H1 (cell line): ENCODE results near the gene PRRX1. TPM values are rescaled to one million over a fixed set of nuclear protein-coding genes. Genes with fewer than 3 reads are reported as not detected.

Experiments used
- CTCF ChIA-PET: fragments of 300-600 bp; sonication (Branson Sonifier 250); formaldehyde crosslinking; loops from one replicate; lab custom pipeline; 2021; ENCODE audit not compliant: partially characterized antibody; lab: Charles Lee
- POLR2A ChIA-PET: fragments of 300-600 bp; sonication (Branson Sonifier 250); formaldehyde crosslinking; loops from one replicate; lab custom pipeline; 2021; ENCODE audit warnings: inconsistent platforms; ENCODE audit not compliant: partially characterized antibody; lab: Charles Lee
- DNase-seq, 2 experiments: peaks; one replicate each; pipeline versions ENCODE4 v3.0.0 to v3.0.0-alpha.2; 2010 to 2022; ENCODE audit warnings: low spot score in 2 of 2, low read depth in 1 of 2, mixed read lengths in 1 of 2
- FAIRE-seq: peaks from 2 replicates; lab custom pipeline; 2011; peaks lifted over from hg19 to GRCh38; lab: Jason Lieb, UNC
- H2AFZ ChIP-seq: 2 replicates; pipeline ENCODE4 v1.8.1; 2012; ENCODE audit warnings: low read length, inconsistent platforms
- H2AK5ac ChIP-seq: 2 replicates; pipeline ENCODE4 v1.6.1; 2013; ENCODE audit warnings: low read depth, low read length
- H2BK120ac ChIP-seq: replicated peaks from 2 replicates; pipeline ENCODE3; 2013; ENCODE audit warnings: low read depth, low read length, inconsistent platforms
- H2BK12ac ChIP-seq: 2 replicates; pipeline ENCODE4 v1.6.1; 2013; ENCODE audit warnings: low read depth, low read length
- H2BK15ac ChIP-seq: 2 replicates; pipeline ENCODE4 v1.6.1; 2013; ENCODE audit warnings: low read length
- H2BK20ac ChIP-seq: 2 replicates; pipeline ENCODE4 v1.6.1; 2013; ENCODE audit warnings: low read length
- H2BK5ac ChIP-seq: 2 replicates; pipeline ENCODE4 v1.6.1; 2013; ENCODE audit warnings: low read depth, low read length
- H3K14ac ChIP-seq: 2 replicates; pipeline ENCODE4 v1.6.1; 2013; ENCODE audit warnings: inconsistent platforms; ENCODE audit not compliant: insufficient read length
- H3K18ac ChIP-seq: 2 replicates; pipeline ENCODE4 v1.6.1; 2013; ENCODE audit warnings: low read length; ENCODE audit errors: extremely low read depth
- H3K23ac ChIP-seq: 2 replicates; pipeline ENCODE4 v1.6.1; 2013; ENCODE audit warnings: inconsistent platforms; ENCODE audit not compliant: insufficient read length
- H3K23me2 ChIP-seq: 2 replicates; pipeline ENCODE4 v1.6.1; 2013; ENCODE audit warnings: low read depth, low read length
- H3K27ac ChIP-seq: 2 replicates; pipeline ENCODE4 v1.6.1; 2011; ENCODE audit warnings: low read depth, low read length, inconsistent platforms
- H3K27me3 ChIP-seq, 4 experiments: replicated peaks in 1 of 4; 1 replicate in 1 of 4; 2 replicates in 3 of 4; pipeline versions ENCODE4 v1.6.1 to v1.8.1; 2011 to 2013; ENCODE audit warnings: low read length in 3 of 4, mild to moderate bottlenecking in 3 of 4, inconsistent platforms in 2 of 4, mixed read lengths in 2 of 4, moderate library complexity in 1 of 4; ENCODE audit not compliant: control insufficient read depth in 3 of 4, insufficient read depth in 3 of 4; ENCODE audit errors: extremely low read depth in 1 of 4
- H3K36me3 ChIP-seq, 4 experiments: 2 replicates each; pipeline versions ENCODE4 v1.6.1 to v1.8.1; 2011 to 2013; ENCODE audit warnings: mild to moderate bottlenecking in 4 of 4, low read length in 3 of 4, moderate library complexity in 2 of 4, control low read depth in 1 of 4, inconsistent platforms in 1 of 4; ENCODE audit not compliant: insufficient read depth in 4 of 4, control insufficient read depth in 2 of 4
- H3K4ac ChIP-seq: replicated peaks from 2 replicates; pipeline ENCODE3; 2013; ENCODE audit warnings: low read length, low read depth, mixed read lengths, inconsistent platforms; ENCODE audit not compliant: insufficient read length
- H3K4me1 ChIP-seq, 4 experiments: replicated peaks in 1 of 4; 1 replicate in 1 of 4; 2 replicates in 3 of 4; pipeline versions ENCODE4 v1.6.1 to v1.8.1; 2011 to 2013; ENCODE audit warnings: low read length in 3 of 4, inconsistent platforms in 2 of 4, mixed read lengths in 1 of 4; ENCODE audit not compliant: insufficient read depth in 4 of 4, control insufficient read depth in 3 of 4
- H3K4me2 ChIP-seq, 2 experiments: 2 replicates each; pipeline versions ENCODE4 v1.6.1 to v1.8.1; 2011 to 2013; ENCODE audit warnings: low read depth in 2 of 2, low read length in 2 of 2, control low read depth in 1 of 2, inconsistent platforms in 1 of 2, mild to moderate bottlenecking in 1 of 2; ENCODE audit not compliant: insufficient read depth in 1 of 2
- H3K4me3 ChIP-seq, 4 experiments: fragments of 200-600, 300-600 bp in 1 of 4; sonication (generic), shearing (Covaris generic), sonication (Bioruptor Twin) in 1 of 4; 2 replicates each; pipeline versions ENCODE4 v1.5.1 to v1.8.1; 2011 to 2016; ENCODE audit warnings: low read length in 4 of 4, low read depth in 3 of 4, control low read depth in 2 of 4, inconsistent platforms in 2 of 4, mild to moderate bottlenecking in 2 of 4, mixed read lengths in 1 of 4, moderate library complexity in 1 of 4; ENCODE audit not compliant: insufficient read depth in 2 of 4; ENCODE audit errors: extremely low read depth in 1 of 4
- H3K56ac ChIP-seq: replicated peaks from 2 replicates; pipeline ENCODE3; 2013; ENCODE audit warnings: low read depth, mild to moderate bottlenecking, mixed read lengths, low read length, inconsistent platforms; ENCODE audit not compliant: insufficient read length
- H3K79me1 ChIP-seq: 2 replicates; pipeline ENCODE4 v1.6.1; 2013; ENCODE audit warnings: low read depth, low read length, control low read depth
- H3K79me2 ChIP-seq, 2 experiments: 2 replicates each; pipeline versions ENCODE4 v1.6.1 to v1.8.1; 2012 to 2013; ENCODE audit warnings: low read length in 2 of 2, mild to moderate bottlenecking in 2 of 2, inconsistent platforms in 1 of 2; ENCODE audit not compliant: insufficient read depth in 2 of 2, control insufficient read depth in 1 of 2
- H3K9ac ChIP-seq, 4 experiments: replicated peaks in 1 of 4; 1 replicate in 1 of 4; 2 replicates in 3 of 4; pipeline versions ENCODE4 v1.6.1 to v1.8.1; 2011 to 2013; ENCODE audit warnings: low read depth in 3 of 4, low read length in 3 of 4, control low read depth in 2 of 4, mild to moderate bottlenecking in 2 of 4, moderate library complexity in 2 of 4, inconsistent platforms in 1 of 4; ENCODE audit errors: extremely low read depth in 1 of 4
- H3K9me3 ChIP-seq, 2 experiments: 2 replicates each; pipeline versions ENCODE4 v1.6.1 to v1.8.1; 2012 to 2013; ENCODE audit warnings: mild to moderate bottlenecking in 2 of 2, moderate library complexity in 2 of 2, control low read depth in 1 of 2, inconsistent platforms in 1 of 2, low read depth in 1 of 2, low read length in 1 of 2, mixed read lengths in 1 of 2; ENCODE audit not compliant: insufficient read depth in 2 of 2
- H4K20me1 ChIP-seq, 2 experiments: replicated peaks in 1 of 2; 2 replicates each; pipeline versions ENCODE3 to v1.8.1; 2011 to 2013; ENCODE audit warnings: inconsistent platforms in 2 of 2, low read length in 2 of 2, mild to moderate bottlenecking in 1 of 2; ENCODE audit not compliant: insufficient read depth in 2 of 2, control insufficient read depth in 1 of 2
- H4K5ac ChIP-seq: 2 replicates; pipeline ENCODE4 v1.6.1; 2013; ENCODE audit warnings: low read length, low read depth, mixed read lengths, inconsistent platforms; ENCODE audit not compliant: insufficient read length
- H4K8ac ChIP-seq: 2 replicates; pipeline ENCODE4 v1.8.0; 2013; ENCODE audit warnings: mild to moderate bottlenecking, moderate library complexity, low read length, inconsistent platforms; ENCODE audit not compliant: insufficient read depth; ENCODE audit errors: extremely low read depth
- H4K91ac ChIP-seq: replicated peaks from 2 replicates; pipeline ENCODE3; 2013; ENCODE audit warnings: low read length, mixed read lengths, inconsistent platforms; ENCODE audit not compliant: insufficient read length
- CBX5 ChIP-seq: fragments of 300-800, 300-1000 bp; sonication (generic); IDR thresholded peaks from 2 replicates; pipeline ENCODE4 v1.7.1; 2016; ENCODE audit warnings: antibody characterized with exemption, low read length, low read depth
- CHD1 ChIP-seq: IDR thresholded peaks from 2 replicates; pipeline ENCODE4 v1.6.1; 2012; ENCODE audit warnings: low read depth, low read length, improper control_type of control experiment
- CTBP2 ChIP-seq: IDR thresholded peaks from 2 replicates; pipeline ENCODE4 v1.7.0; 2011; ENCODE audit warnings: borderline replicate concordance, mild to moderate bottlenecking, moderate library complexity, mixed read lengths, low read length; ENCODE audit not compliant: insufficient read depth, insufficient read length
- JUND ChIP-seq: IDR thresholded peaks from 2 replicates; pipeline ENCODE4 v1.6.1; 2011; ENCODE audit warnings: mild to moderate bottlenecking, improper control_type of control experiment, low read length
- NANOG ChIP-seq: IDR thresholded peaks from 2 replicates; pipeline ENCODE4 v1.6.1; 2011; ENCODE audit warnings: low read length, low read depth, mild to moderate bottlenecking, inconsistent platforms; ENCODE audit not compliant: insufficient read depth, poor library complexity, severe bottlenecking
- POLR2A ChIP-seq, 2 experiments: IDR thresholded peaks; 1 replicate in 1 of 2; 2 replicates in 1 of 2; pipeline ENCODE4 v1.6.1; 2011; ENCODE audit warnings: low read depth in 2 of 2, low read length in 2 of 2, mild to moderate bottlenecking in 2 of 2; ENCODE audit errors: control extremely low read depth in 1 of 2
- RFX5 ChIP-seq: IDR thresholded peaks from 2 replicates; pipeline ENCODE4 v1.6.1; 2011; ENCODE audit warnings: low read depth, low read length, improper control_type of control experiment, borderline replicate concordance
- RXRA ChIP-seq: IDR thresholded peaks from 2 replicates; pipeline ENCODE4 v1.6.1; 2011; ENCODE audit warnings: low read depth, mild to moderate bottlenecking, low read length, moderate library complexity; ENCODE audit not compliant: insufficient read depth
- SP4 ChIP-seq: IDR thresholded peaks from 2 replicates; pipeline ENCODE4 v1.6.1; 2012; ENCODE audit warnings: low read length, inconsistent platforms
- TCF12 ChIP-seq: IDR thresholded peaks from 2 replicates; pipeline ENCODE4 v1.6.1; 2011; ENCODE audit warnings: low read depth, mild to moderate bottlenecking, low read length
- TEAD4 ChIP-seq: IDR thresholded peaks from 2 replicates; pipeline ENCODE4 v1.6.1; 2012; ENCODE audit warnings: low read depth, low read length, inconsistent platforms, mixed read lengths
- WGBS, 2 experiments: shearing (Covaris generic) in 1 of 2; methylation state at CpG; one replicate each; pipeline versions ENCODE4 v1.1.6 to v1.1.7; 2013 to 2015; ENCODE audit warnings: low lambda C conversion rate in 2 of 2, mixed read lengths in 2 of 2, inconsistent platforms in 1 of 2, low coverage in 1 of 2, missing lambda C conversion rate in 1 of 2; ENCODE audit not compliant: insufficient replicate concordance in 2 of 2, insufficient coverage in 1 of 2, insufficient read length in 1 of 2; ENCODE audit errors: extremely low coverage in 1 of 2, missing lambda C conversion rate in 1 of 2; 5-methylcytosine and 5-hydroxymethylcytosine counted together
- polyA plus RNA-seq, 7 experiments: library from polyadenylated mRNA; depleted of rRNA in 3 of 7; stranded (reverse) in 5 of 7; unstranded in 2 of 7; fragments of >200 nt in 5 of 7; fragments of 200-250 nt in 2 of 7; gene quantifications; 1 replicate in 5 of 7; 2 replicates in 1 of 7; 4 replicates in 1 of 7; pipeline versions ENCODE4 v1.2.1 to v1.2.3, GENCODE V29; 2011 to 2013; ENCODE audit warnings: missing spikeins in 2 of 7, mixed read lengths in 2 of 7
- total RNA-seq: library from RNA; stranded (reverse); fragmentation: NEBNext Ultra II Directional; extraction: Animal tissue kit (Norgen Biotek cat#: 25700); gene quantifications from 2 replicates; pipeline ENCODE4 v1.2.1, GENCODE V29; 2021
- TF ChIP-seq, protein P1 (sequence below): IDR thresholded peaks from 2 replicates; pipeline ENCODE4 v1.6.1; 2012; ENCODE audit warnings: inconsistent platforms
- TF ChIP-seq, protein P2 (sequence below): IDR thresholded peaks from 2 replicates; pipeline ENCODE4 v1.6.1; 2012; ENCODE audit warnings: inconsistent platforms

The PRRX1 gene
- total and polyA plus RNA-seq, 2 of the 8 experiments (the other 6 are each of a cell fraction or from before 2014, with no cell fraction given): not detected

DNA sequence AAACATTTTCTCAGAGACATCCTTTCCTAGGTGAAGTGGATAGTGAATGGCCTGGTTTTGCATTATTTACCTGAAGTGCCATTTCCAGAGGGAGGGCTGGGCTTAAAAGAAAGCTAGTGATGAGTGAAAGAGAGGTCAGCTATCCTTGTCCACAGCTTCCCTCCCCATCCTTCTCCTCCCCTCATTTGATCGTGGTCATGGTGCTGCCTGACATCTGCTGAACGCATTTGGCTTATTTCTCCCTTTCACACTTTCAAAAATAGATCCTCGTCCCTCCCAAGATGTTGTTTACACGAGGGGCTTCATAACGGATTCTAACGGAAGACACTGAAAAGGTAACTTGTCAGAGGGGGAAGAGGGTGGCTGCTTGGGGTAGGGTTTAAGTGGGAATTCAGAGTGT, 66.1 kb downstream of the PRRX1 start:
- H2BK12ac ChIP-seq: no peak overlapping the region
- H3K18ac ChIP-seq: no peak overlapping the region
- H3K79me1 ChIP-seq: no peaks in the 10 kb centered on the region
- no peak overlapping the region for H2BK15ac ChIP-seq
- H3K23me2 ChIP-seq: no peaks in the 10 kb centered on the region
- no peak overlapping the region for H2BK5ac ChIP-seq
- H4K8ac ChIP-seq: no peak overlapping the region
- H3K36me3 ChIP-seq: no peaks in the 10 kb centered on the region
- H3K27me3 ChIP-seq: no peaks in the 10 kb centered on the region
- no peak overlapping the region for H3K4me2 ChIP-seq
- FAIRE-seq (no peak), DNase-seq (no peak)
- H3K23ac ChIP-seq: no peak overlapping the region
- H3K14ac ChIP-seq: no peak overlapping the region
- no peaks in the 10 kb centered on the region for H3K4me1 ChIP-seq
- no peaks in the 10 kb centered on the region for H4K20me1 ChIP-seq
- ChIA-PET CTCF (interaction anchor here (2.6 kb wide), 1 partner anchor 41 kb away, joined by 13 read pairs; no protein-coding TSS in a partner anchor), POLR2A (no interaction called here)
- no peak overlapping the region for H2AK5ac ChIP-seq
- WGBS, 2 experiments: 85% methylated on average over 6 of the region's 6 CpGs; no CpG with 5 or more reads in 1 of the 2 experiments
- no peaks in the 10 kb centered on the region for H3K79me2 ChIP-seq
- H3K27ac ChIP-seq: no peak overlapping the region
- no peak overlapping the region for H4K5ac ChIP-seq
- H3K9ac ChIP-seq: no peak overlapping the region
- no peak overlapping the region for H3K4me3 ChIP-seq
- H2BK120ac ChIP-seq: no peak overlapping the region
- no peak overlapping the region for H2BK20ac ChIP-seq
- H3K9me3 ChIP-seq: no peaks in the 10 kb centered on the region
- no peak overlapping the region for H3K56ac ChIP-seq
- H3K4ac ChIP-seq: no peak overlapping the region
- H2AFZ ChIP-seq: no peak overlapping the region
- no peak overlapping the region for H4K91ac ChIP-seq
- TF ChIP-seq SP4 (no peak), TCF12 (no peak), CTBP2 (no peak), JUND (no peak), CBX5 (no peak), NANOG (no peak), TEAD4 (no peak), POLR2A (IDR thresholded peaks at IDR 0.05; ENCODE audit: control extremely low read depth in 1 of 2, low read depth in 2 of 2, low read length in 2 of 2) (no peak), RXRA (no peak), CHD1 (no peak), RFX5 (no peak)
- TF ChIP-seq, protein P1, sequence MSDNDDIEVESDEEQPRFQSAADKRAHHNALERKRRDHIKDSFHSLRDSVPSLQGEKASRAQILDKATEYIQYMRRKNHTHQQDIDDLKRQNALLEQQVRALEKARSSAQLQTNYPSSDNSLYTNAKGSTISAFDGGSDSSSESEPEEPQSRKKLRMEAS: no peak
- TF ChIP-seq, protein P2, sequence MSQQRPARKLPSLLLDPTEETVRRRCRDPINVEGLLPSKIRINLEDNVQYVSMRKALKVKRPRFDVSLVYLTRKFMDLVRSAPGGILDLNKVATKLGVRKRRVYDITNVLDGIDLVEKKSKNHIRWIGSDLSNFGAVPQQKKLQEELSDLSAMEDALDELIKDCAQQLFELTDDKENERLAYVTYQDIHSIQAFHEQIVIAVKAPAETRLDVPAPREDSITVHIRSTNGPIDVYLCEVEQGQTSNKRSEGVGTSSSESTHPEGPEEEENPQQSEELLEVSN: no peak
